CD14-positive monocyte (primary cell): ENCODE results near the gene FHOD3. TPM values are rescaled to one million over a fixed set of nuclear protein-coding genes. Genes with fewer than 3 reads are reported as not detected.

ENCODE experiments used
- DNase-seq, 3 donors: peaks; one replicate each; pipeline ENCODE4 v3.0.0-alpha.2; 2011 to 2022
- H2AFZ ChIP-seq: 2 replicates; pipeline ENCODE4 v1.6.0; 2012; ENCODE audit warnings: mild to moderate bottlenecking, low read depth, low read length, inconsistent platforms; ENCODE audit not compliant: insufficient read depth, poor library complexity, severe bottlenecking
- H3K27ac ChIP-seq, 2 donors: 1 replicate in 1 of 2; 2 replicates in 1 of 2; pipeline ENCODE4 v1.5.1; 2012 to 2013; ENCODE audit warnings: low read length in 2 of 2, control low read depth in 1 of 2, inconsistent platforms in 1 of 2, low read depth in 1 of 2, mild to moderate bottlenecking in 1 of 2
- H3K27me3 ChIP-seq, 2 donors: one replicate each; pipeline versions ENCODE4 v1.6.0 to v1.6.1; 2011 to 2013; ENCODE audit warnings: low read length in 2 of 2; ENCODE audit not compliant: control insufficient read depth in 2 of 2, insufficient read depth in 2 of 2
- H3K36me3 ChIP-seq, 2 donors: replicated peaks in 1 of 2; 1 replicate in 1 of 2; 2 replicates in 1 of 2; pipeline versions ENCODE4 v1.5.1 to v1.6.1; 2012 to 2013; ENCODE audit warnings: low read length in 2 of 2, control low read depth in 1 of 2, inconsistent platforms in 1 of 2, mild to moderate bottlenecking in 1 of 2; ENCODE audit not compliant: insufficient read depth in 2 of 2, control insufficient read depth in 1 of 2
- H3K4me1 ChIP-seq, 2 donors: 1 replicate in 1 of 2; 2 replicates in 1 of 2; pipeline versions ENCODE4 v1.5.1 to v1.6.1; 2012 to 2013; ENCODE audit warnings: low read length in 2 of 2, control low read depth in 1 of 2, inconsistent platforms in 1 of 2, mild to moderate bottlenecking in 1 of 2, moderate library complexity in 1 of 2; ENCODE audit not compliant: insufficient read depth in 2 of 2, control insufficient read depth in 1 of 2
- H3K4me2 ChIP-seq: replicated peaks from 2 replicates; pipeline ENCODE3; 2012; ENCODE audit warnings: low read length, moderate library complexity, mild to moderate bottlenecking; ENCODE audit not compliant: poor library complexity, severe bottlenecking; ENCODE audit errors: extremely low read depth
- H3K4me3 ChIP-seq, 3 experiments: fragments of 200-600 bp in 1 of 3; sonication (generic) in 1 of 3; replicated peaks in 1 of 3; 1 replicate in 2 of 3; 2 replicates in 1 of 3; pipeline ENCODE4 v1.5.1; 2011 to 2013; ENCODE audit warnings: low read length in 3 of 3, mild to moderate bottlenecking in 3 of 3, control low read depth in 2 of 3, low read depth in 2 of 3, inconsistent platforms in 1 of 3, moderate library complexity in 1 of 3
- H3K79me2 ChIP-seq: 2 replicates; pipeline ENCODE4 v1.6.0; 2012; ENCODE audit warnings: mild to moderate bottlenecking, control low read depth, inconsistent platforms, low read length, moderate library complexity; ENCODE audit not compliant: insufficient read depth
- H3K9ac ChIP-seq: 2 replicates; pipeline ENCODE4 v1.6.0; 2017; ENCODE audit warnings: low read length, mild to moderate bottlenecking; ENCODE audit not compliant: insufficient read depth, poor library complexity, severe bottlenecking
- H3K9me3 ChIP-seq, 2 donors: replicated peaks in 1 of 2; 1 replicate in 1 of 2; 2 replicates in 1 of 2; pipeline versions ENCODE4 v1.5.1 to v1.6.1; 2012 to 2013; ENCODE audit warnings: low read length in 2 of 2, control low read depth in 1 of 2; ENCODE audit not compliant: control insufficient read depth in 1 of 2, insufficient read depth in 1 of 2
- H4K20me1 ChIP-seq: 2 replicates; pipeline ENCODE4 v1.6.0; 2012; ENCODE audit warnings: mild to moderate bottlenecking, low read length, control low read depth, moderate library complexity; ENCODE audit not compliant: insufficient read depth
- H3K27ac Mint-ChIP-seq, 7 donors: one replicate each; pipeline ENCODE4 v1.8.0; 2020; ENCODE audit warnings: mild to moderate bottlenecking in 7 of 7, mixed read lengths in 7 of 7, moderate library complexity in 6 of 7, inconsistent platforms in 2 of 7
- H3K27me3 Mint-ChIP-seq, 3 donors: one replicate each; pipeline ENCODE4 v1.8.0; 2021 to 2022; ENCODE audit warnings: low read depth in 3 of 3, mild to moderate bottlenecking in 3 of 3, mixed read lengths in 3 of 3, moderate library complexity in 3 of 3, inconsistent platforms in 1 of 3
- H3K36me3 Mint-ChIP-seq, 2 donors: one replicate each; pipeline ENCODE4 v1.8.0; 2020; ENCODE audit warnings: mixed read lengths in 2 of 2, inconsistent platforms in 1 of 2, mild to moderate bottlenecking in 1 of 2
- H3K4me1 Mint-ChIP-seq: one replicate; pipeline ENCODE4 v1.8.0; 2020; ENCODE audit warnings: mild to moderate bottlenecking, mixed read lengths
- H3K4me3 Mint-ChIP-seq, 2 donors: one replicate each; pipeline ENCODE4 v1.8.0; 2020; ENCODE audit warnings: mild to moderate bottlenecking in 2 of 2, mixed read lengths in 2 of 2, moderate library complexity in 1 of 2
- H3K9me3 Mint-ChIP-seq, 7 donors: one replicate each; pipeline ENCODE4 v1.8.0; 2020 to 2022; ENCODE audit warnings: mixed read lengths in 7 of 7, mild to moderate bottlenecking in 6 of 7, moderate library complexity in 6 of 7, inconsistent platforms in 2 of 7
- CTCF ChIP-seq: fragments of 200-600 bp; IDR thresholded peaks from one replicate; pipeline ENCODE4 v1.8.0; 2022; ENCODE audit warnings: antibody characterized with exemption, mild to moderate bottlenecking
- WGBS: methylation state at CpG from one replicate; pipeline ENCODE4 v1.1.5; 2013; ENCODE audit warnings: missing lambda C conversion rate; ENCODE audit not compliant: insufficient coverage; 5-methylcytosine and 5-hydroxymethylcytosine counted together
- intact Hi-C, 2 donors: fragments of 100-400 bp; cut with micrococcal nuclease; formaldehyde crosslinking; loops; one replicate each; pipeline versions ENCODE4 v1.15.0 to v1.15.1; 2023
- polyA plus RNA-seq, 3 donors: library from polyadenylated mRNA; depleted of rRNA in 1 of 3; unstranded in 2 of 3; stranded (reverse) in 1 of 3; fragments of 300-500 nt in 2 of 3; fragments of >200 nt in 1 of 3; fragmentation: Illumina TruSeq in 2 of 3; gene quantifications; 1 replicate in 2 of 3; 2 replicates in 1 of 3; pipeline ENCODE4 v1.2.3, GENCODE V29; 2012 to 2021

FHOD3 gene
- polyA plus RNA-seq, 3 donors, result not detected

GRCh38 chr18:36350839-36351469 lies 53.4 kb downstream of the FHOD3 start:
- no peak overlapping the region for H2AFZ ChIP-seq
- H3K9me3 ChIP-seq, result peaks cover 0 to 4% of the 10 kb centered on the region in 2 donors
- Mint-ChIP-seq H3K4me3 (no peak overlapping the region), H3K27ac (no peak overlapping the region), H3K4me1 (no peaks in the 10 kb centered on the region), H3K27me3 (peaks cover 3 to 14% (median 12%) of the 10 kb centered on the region in 3 donors), H3K36me3 (no peaks in the 10 kb centered on the region), H3K9me3 (peaks cover 0 to 6% (median 0%) of the 10 kb centered on the region in 7 donors)
- H3K27ac ChIP-seq, result no peak overlapping the region
- no peaks in the 10 kb centered on the region for H3K79me2 ChIP-seq
- H3K4me1 ChIP-seq, result no peaks in the 10 kb centered on the region
- intact Hi-C loops, result no loop called here
- H3K4me2 ChIP-seq, result no peak overlapping the region
- H4K20me1 ChIP-seq, result no peaks in the 10 kb centered on the region
- H3K9ac ChIP-seq, result no peak overlapping the region
- H3K36me3 ChIP-seq, result no peaks in the 10 kb centered on the region
- H3K27me3 ChIP-seq, result no peaks in the 10 kb centered on the region
- WGBS, result 64% methylated on average over 2 of the region's 9 CpGs
- DNase-seq, result no peak
- no peak for TF ChIP-seq CTCF
- no peak overlapping the region for H3K4me3 ChIP-seq

GRCh38 chr18:36352384-36352783 lies 54.9 kb downstream of the FHOD3 start:
- 68% methylated on average over 2 of the region's 3 CpGs for WGBS

More at GRCh38 chr18:36352384-36352783, 54.9 kb downstream of the FHOD3 start:
- Histone ChIP-seq H2AFZ (no peak overlapping the region), H3K9ac (no peak overlapping the region), H3K4me3 (no peak overlapping the region), H3K4me1 (no peaks in the 10 kb centered on the region), H3K4me2 (no peak overlapping the region), H3K79me2 (no peaks in the 10 kb centered on the region), H3K9me3 (peaks cover 0 to 4% of the 10 kb centered on the region in 2 donors), H3K36me3 (no peaks in the 10 kb centered on the region), H3K27ac (no peak overlapping the region), H4K20me1 (no peaks in the 10 kb centered on the region), H3K27me3 (no peaks in the 10 kb centered on the region)
- H3K36me3 Mint-ChIP-seq, result no peaks in the 10 kb centered on the region
- peak overlapping the region in 1 of 7 donors; percentile 8 for H3K27ac Mint-ChIP-seq
- H3K9me3 Mint-ChIP-seq, result peaks cover 0 to 3% (median 0%) of the 10 kb centered on the region in 7 donors
- peaks cover 2 to 14% (median 7%) of the 10 kb centered on the region in 3 donors for H3K27me3 Mint-ChIP-seq
- no peak for TF ChIP-seq CTCF
- no peak overlapping the region for H3K4me3 Mint-ChIP-seq
- no peak for DNase-seq
- H3K4me1 Mint-ChIP-seq, result no peaks in the 10 kb centered on the region
- intact Hi-C loops, result no loop called here
